ENCODE data around the gene DYNLT4.
A peak's percentile ranks its signal among the peaks of the same experiment; 100 is the strongest.
"Not testable (repeated sequence)": the region's sequence is repeated elsewhere in the genome, so short reads cannot be mapped to it uniquely, and the experiment has no call there.

The DYNLT4 gene

GRCh38 chr1:44817307-44817706 is 10.2 kb upstream of the DYNLT4 start:
- no peak for DNase-seq (ENCODE audit: low read depth)
- no peak overlapping the region for H3K4me3 ChIP-seq (replicated peaks; ENCODE audit: low read depth, low read length)
- TF ChIP-seq CTCF (IDR thresholded peaks at IDR 0.05; ENCODE audit: low read length, missing control alignments), result no peak

- not testable (repeated sequence) for H3K4me3 ChIP-seq (replicated peaks; ENCODE audit: low read depth, low read length); DNase-seq (ENCODE audit: low read depth)
Observed at GRCh38 chr1:44815926-44816325, 8.8 kb upstream of the DYNLT4 start.

GRCh38 chr1:44812822-44813543 is 5.8 kb upstream of the DYNLT4 start:
- no peak overlapping the region for H3K4me3 ChIP-seq (replicated peaks; ENCODE audit: low read depth, low read length)
- DNase-seq (ENCODE audit: low read depth), result no peak
- no peak for TF ChIP-seq CTCF (IDR thresholded peaks at IDR 0.05; ENCODE audit: low read length, missing control alignments)

GRCh38 chr1:44811234-44811633 is 4.1 kb upstream of the DYNLT4 start:
- DNase-seq (ENCODE audit: low read depth), result no peak
- TF ChIP-seq CTCF (IDR thresholded peaks at IDR 0.05; ENCODE audit: low read length, missing control alignments), result no peak
- no peak overlapping the region for H3K4me3 ChIP-seq (replicated peaks; ENCODE audit: low read depth, low read length)

- DNase-seq (ENCODE audit: low read depth), result not testable (repeated sequence)
- H3K4me3 ChIP-seq (replicated peaks; ENCODE audit: low read depth, low read length), result peak overlapping the region; percentile 67
Observed at GRCh38 chr1:44810762-44811105, 3.6 kb upstream of the DYNLT4 start.

GRCh38 chr1:44810101-44810761 is 3.1 kb upstream of the DYNLT4 start:
- no peak for DNase-seq (ENCODE audit: low read depth)
- peak overlapping the region; percentile 67 for H3K4me3 ChIP-seq (replicated peaks; ENCODE audit: low read depth, low read length)
- TF ChIP-seq CTCF (IDR thresholded peaks at IDR 0.05; ENCODE audit: low read length, missing control alignments), result no peak

GRCh38 chr1:44808938-44809917 is 2.1 kb upstream of the DYNLT4 start:
- peak; percentile 25 for TF ChIP-seq CTCF (IDR thresholded peaks at IDR 0.05; ENCODE audit: low read length, missing control alignments)
- peak overlapping the region; percentile 67 for H3K4me3 ChIP-seq (replicated peaks; ENCODE audit: low read depth, low read length)
- DNase-seq (ENCODE audit: low read depth), result peak; percentile 86
